Esophagus mucosa (tissue), 1 donor: Measurements from ENCODE around the gene BIRC5. TPM values are rescaled to one million over a fixed set of nuclear protein-coding genes. Genes with fewer than 3 reads are reported as not detected.
"Not testable (repeated sequence)": the region's sequence is repeated elsewhere in the genome, so short reads cannot be mapped to it uniquely, and the experiment has no call there.

ENCODE experiments used
- ATAC-seq: fragments of 200-7000 bp; cut with Tn5 transposase; one replicate; pipeline ENCODE4 v1.9.1; 2020
- total RNA-seq: library from RNA; stranded (reverse); gene quantifications from one replicate; pipeline ENCODE4 v1.2.4, GENCODE V29; 2023
- donor health status: DM: yes; HTN: yes; CAD: no.

BIRC5 gene
- total RNA-seq, 1 donor from 2014 or later: 28.5 TPM

GRCh38 chr17:78225088-78225865 lies 11.2 kb downstream of the BIRC5 start:
- ATAC-seq: no peak

GRCh38 chr17:78226055-78226758 lies 12.2 kb downstream of the BIRC5 start:
- ATAC-seq: no peak

- ATAC-seq: peak; percentile 80
Measured at GRCh38 chr17:78226759-78227454, 12.9 kb downstream of the BIRC5 start.

GRCh38 chr17:78227455-78227916 lies 13.4 kb downstream of the BIRC5 start:
- ATAC-seq: no peak

GRCh38 chr17:78228176-78228575 lies 14.1 kb downstream of the BIRC5 start:
- ATAC-seq: no peak

GRCh38 chr17:78230252-78230962 lies 16.4 kb downstream of the BIRC5 start:
- no peak for ATAC-seq

- ATAC-seq: no peak
Measured at GRCh38 chr17:78230996-78231935, 17.2 kb downstream of the BIRC5 start, which contains the start of gene TMEM235. TSS of gene TMEM235 (plus strand) at chr17:78231631. CDS start at chr17:78232024, 393 bp downstream.

GRCh38 chr17:78231991-78232858 lies 18.2 kb downstream of the BIRC5 start:
- peak; percentile 33 for ATAC-seq

GRCh38 chr17:78232859-78233173 lies 18.8 kb downstream of the BIRC5 start:
- ATAC-seq: no peak

- ATAC-seq: no peak
Measured at GRCh38 chr17:78233678-78234077, 19.6 kb downstream of the BIRC5 start.

GRCh38 chr17:78234261-78234865 lies 20.3 kb downstream of the BIRC5 start:
- ATAC-seq: no peak

- not testable (repeated sequence) for ATAC-seq
Measured at GRCh38 chr17:78235022-78235421, 21.0 kb downstream of the BIRC5 start.

GRCh38 chr17:78235885-78236284 lies 21.8 kb downstream of the BIRC5 start:
- no peak for ATAC-seq

GRCh38 chr17:78236362-78237127 lies 22.5 kb downstream of the BIRC5 start:
- no peak for ATAC-seq

GRCh38 chr17:78237401-78238012 lies 23.5 kb downstream of the BIRC5 start:
- no peak for ATAC-seq

GRCh38 chr17:78238823-78239488 lies 24.9 kb downstream of the BIRC5 start:
- ATAC-seq: peak; percentile 4

- ATAC-seq: peak; percentile 5
Measured at GRCh38 chr17:78239489-78239931, 25.5 kb downstream of the BIRC5 start.
